GM08714 (cell line): ENCODE results near the gene FZD1.

Source experiments
- H3K4me3 ChIP-seq: fragments of 200-500 bp; sonication (Bioruptor generic); 2 replicates; pipeline ENCODE4 v1.5.1; 2014; ENCODE audit warnings: mild to moderate bottlenecking, low read length, inconsistent platforms
- ZNF274 ChIP-seq: IDR thresholded peaks from 2 replicates; pipeline ENCODE4 v1.6.1; 2012; ENCODE audit warnings: mild to moderate bottlenecking, low read depth, low read length

FZD1 gene

DNA sequence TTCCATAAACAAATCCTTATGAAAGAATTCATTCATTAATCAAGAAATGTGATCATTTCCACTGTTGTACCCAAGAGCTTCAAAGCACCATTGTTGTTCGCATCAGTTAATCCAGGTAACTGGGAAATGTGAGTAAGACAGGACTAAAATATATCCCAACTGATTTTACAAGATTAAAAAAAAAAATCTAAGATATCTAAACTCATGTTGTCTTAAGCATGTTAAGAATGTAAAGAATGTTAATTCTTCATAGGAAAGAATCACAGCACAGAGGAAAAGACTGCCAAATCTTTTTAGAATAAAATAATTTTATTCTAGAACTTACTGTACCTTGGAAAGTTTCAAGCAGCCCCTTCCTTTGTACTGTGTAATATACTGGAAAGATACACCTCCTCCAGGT, 16.4 kb downstream of the FZD1 start:
- H3K4me3 ChIP-seq, result no peak overlapping the region
- TF ChIP-seq ZNF274, result no peak

DNA sequence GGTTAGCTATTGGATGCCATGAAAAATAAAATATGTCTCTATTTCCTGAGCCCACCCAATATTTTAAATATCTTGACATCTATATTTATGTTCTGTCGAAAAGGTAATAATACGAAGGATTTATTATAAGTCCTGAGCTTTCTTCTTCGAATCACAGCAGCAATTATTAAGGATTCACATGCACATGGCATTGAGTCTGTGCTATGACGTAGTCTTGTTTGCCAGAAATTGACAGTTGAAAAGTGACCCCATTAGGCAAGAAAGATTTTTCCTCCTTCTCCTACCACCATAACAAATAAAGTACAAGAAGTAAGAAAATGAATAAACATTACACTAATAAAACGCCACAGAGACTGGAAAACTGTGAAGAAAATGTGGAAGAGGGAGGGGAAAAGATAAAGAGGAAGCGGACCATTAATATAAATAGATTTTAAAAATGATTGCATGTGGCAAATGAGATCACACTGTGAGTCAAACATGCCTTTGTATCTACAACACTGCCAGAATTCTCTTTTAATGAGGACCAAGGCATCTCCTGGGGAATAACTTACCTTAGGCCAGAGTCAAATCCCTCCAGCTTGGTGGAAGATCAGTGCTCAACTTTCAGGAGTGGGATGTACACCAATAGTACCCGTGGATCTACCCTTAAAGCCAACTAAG, 21.6 kb downstream of the FZD1 start:
- no peak for TF ChIP-seq ZNF274
- H3K4me3 ChIP-seq, result no peak overlapping the region

DNA sequence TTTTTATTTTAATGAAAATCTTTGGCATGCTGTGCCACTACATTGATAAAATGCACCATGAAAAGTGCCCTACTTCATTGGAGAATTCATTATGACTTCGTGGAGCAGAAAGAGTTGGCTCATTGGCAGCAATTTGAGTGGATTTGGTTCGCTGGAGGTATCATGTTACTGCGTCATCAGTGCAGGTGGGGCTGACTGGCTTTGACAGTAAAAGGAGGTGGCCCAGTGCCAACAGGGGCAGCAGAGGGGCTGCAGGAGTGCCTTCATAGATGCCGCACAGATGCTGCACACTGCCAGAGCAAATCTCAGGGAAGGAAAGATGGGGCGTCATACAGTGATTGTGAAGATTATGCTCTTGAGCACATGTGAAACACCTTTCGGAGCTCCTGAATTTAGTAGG, 22.2 kb downstream of the FZD1 start:
- no peak overlapping the region for H3K4me3 ChIP-seq
- no peak for TF ChIP-seq ZNF274

DNA sequence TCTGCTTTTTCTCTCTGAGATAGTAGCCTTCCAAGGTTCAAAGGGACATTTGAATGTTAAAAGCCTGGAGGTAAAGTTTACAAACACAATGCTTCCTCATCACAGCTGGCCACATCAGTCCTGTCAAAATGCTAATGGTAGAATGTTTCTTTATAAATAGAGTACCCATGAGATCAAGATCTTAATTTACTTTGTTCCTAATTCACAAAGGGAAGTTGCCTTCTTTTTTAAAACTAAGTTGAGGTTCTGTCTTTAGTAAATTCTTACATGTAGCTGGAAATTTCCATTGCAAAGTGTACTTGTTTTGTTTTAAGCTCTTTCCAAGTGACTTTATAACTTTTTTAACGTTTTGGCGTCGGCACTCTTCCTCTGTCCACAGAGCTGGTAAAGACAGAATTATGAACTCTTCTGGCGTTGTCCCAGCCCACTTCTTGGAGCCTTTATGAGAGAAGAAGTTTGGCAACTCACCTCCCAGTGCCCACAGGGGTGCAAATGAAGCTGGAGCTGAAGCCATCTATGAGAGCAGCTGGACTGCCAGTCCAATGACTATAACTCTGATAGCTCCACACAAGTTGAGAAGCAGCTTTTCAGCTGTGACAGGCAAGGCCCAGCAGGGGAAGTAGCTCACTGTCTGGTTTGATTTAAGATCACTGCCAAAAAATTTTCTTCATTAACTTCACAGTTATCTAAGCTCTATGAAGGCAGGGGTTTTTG, 23.3 kb downstream of the FZD1 start:
- TF ChIP-seq ZNF274, result no peak
- H3K4me3 ChIP-seq, result no peak overlapping the region

DNA sequence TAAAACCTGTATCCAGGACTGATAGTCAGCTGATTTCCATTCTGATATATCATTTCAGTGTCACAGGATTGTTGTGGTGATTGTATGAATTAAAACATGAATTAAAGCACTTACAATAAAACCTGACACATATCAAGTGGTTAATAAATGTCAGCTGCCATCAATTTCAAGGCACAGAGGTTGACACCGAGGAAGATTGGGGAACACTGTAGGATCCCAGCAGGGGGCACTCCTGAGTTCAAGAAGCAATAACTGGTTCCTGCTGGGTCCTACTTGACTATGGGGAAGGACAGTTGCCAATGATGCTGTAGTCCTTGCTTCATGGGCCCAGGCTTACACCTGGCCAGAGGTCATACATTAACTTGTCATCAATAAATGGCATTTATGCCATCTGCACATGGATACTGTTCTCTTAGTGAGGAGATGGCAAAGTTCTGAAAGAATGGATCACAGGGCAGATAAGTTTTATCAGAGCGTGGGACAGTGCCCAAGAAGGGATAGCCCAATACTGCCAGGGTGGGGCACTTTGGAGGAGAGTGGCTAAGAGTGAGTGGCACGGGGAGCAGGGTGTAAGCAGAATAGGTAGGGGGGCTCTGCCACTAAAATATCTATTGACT, 24.1 kb downstream of the FZD1 start:
- TF ChIP-seq ZNF274, result no peak

DNA sequence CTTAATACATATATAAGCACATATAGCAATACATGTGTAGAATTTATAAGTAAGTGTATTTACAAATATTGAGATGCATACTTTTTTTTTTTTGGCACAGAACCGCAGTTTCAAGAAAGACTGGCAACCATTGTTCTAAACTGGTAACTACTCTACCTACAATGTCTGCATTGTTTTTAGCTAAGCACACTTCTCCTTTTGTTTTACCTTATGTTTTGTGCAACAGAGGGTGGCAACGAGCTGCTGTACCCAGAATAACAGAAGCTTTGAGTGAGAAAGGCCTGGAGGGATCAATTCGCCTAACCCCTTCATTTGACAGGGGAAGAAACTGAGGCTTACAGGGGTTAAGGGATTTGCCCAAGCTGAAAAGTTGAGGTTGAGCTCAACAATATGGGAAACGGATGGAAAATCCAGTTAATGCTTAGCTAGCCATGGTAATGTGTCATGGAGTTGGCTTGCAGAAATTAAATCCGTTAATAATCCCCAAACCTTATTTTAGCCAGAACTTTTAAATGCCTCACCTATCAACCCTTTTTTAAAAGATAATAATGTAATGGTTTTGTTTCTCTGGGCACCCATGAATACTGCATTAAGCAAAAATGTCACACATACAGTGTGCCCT, 25.5 kb downstream of the FZD1 start:
- no peak overlapping the region for H3K4me3 ChIP-seq
- TF ChIP-seq ZNF274, result no peak

More for the DNA sequence above, 24.1 kb downstream of the FZD1 start:
- H3K4me3 ChIP-seq, result no peak overlapping the region

DNA sequence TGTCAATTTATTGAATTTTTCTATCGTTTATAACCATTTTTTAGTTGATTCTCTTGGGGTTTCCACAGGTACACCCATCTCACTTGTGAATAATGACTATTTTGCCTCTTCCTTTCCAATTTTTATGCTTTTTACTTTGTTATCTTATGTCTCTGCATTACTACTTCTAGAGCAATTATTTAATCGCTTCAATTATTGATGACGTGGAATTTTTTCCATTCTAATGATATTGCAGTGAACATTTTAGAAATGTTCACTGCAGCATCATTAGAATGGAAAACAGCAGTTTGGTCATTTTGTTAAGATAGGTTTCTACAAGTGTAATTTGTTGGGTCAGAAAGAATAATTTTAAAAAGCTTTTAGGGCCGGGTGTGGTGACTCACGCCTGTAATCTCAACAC, 27.1 kb downstream of the FZD1 start:
- TF ChIP-seq ZNF274, result no peak
- no peak overlapping the region for H3K4me3 ChIP-seq

DNA sequence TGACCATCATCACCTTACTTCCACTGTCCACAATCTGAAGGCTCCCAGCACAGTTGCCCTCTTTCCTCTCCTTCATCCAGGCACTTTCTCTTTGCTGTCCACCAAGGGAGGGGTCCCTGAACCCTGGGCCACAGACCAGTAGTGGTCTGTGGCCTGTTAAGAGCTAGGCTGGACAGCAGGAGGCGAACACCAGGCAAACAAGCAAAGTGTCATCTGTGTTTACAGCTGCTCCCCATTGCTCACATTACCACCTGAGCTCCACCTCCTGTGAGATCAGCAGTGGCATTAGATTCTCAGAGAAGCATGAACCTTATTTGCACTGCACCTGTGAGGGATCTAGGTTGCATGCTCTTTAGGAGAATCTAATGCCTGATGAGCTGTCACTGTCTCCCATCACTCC, 27.7 kb downstream of the FZD1 start:
- no peak overlapping the region for H3K4me3 ChIP-seq
- no peak for TF ChIP-seq ZNF274

DNA sequence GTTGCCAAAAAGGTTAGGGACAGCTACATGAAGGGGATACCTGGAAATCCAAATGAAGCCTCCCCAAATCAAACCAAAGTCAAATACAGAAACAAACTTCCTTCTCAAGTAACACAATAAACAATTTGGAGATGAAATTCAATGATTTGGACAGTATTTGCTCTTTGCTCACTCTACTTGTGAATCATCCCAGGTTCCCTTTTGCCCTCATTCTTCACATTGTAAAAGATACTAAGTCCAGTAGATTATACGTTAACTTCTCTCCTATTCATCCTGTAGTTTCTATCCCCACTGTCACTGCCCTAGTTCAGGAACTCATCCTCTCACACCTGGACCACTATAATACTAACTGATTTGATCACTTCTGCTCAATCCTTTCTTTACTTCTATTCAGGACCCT, 28.3 kb downstream of the FZD1 start:
- H3K4me3 ChIP-seq, result no peak overlapping the region
- TF ChIP-seq ZNF274, result no peak

DNA sequence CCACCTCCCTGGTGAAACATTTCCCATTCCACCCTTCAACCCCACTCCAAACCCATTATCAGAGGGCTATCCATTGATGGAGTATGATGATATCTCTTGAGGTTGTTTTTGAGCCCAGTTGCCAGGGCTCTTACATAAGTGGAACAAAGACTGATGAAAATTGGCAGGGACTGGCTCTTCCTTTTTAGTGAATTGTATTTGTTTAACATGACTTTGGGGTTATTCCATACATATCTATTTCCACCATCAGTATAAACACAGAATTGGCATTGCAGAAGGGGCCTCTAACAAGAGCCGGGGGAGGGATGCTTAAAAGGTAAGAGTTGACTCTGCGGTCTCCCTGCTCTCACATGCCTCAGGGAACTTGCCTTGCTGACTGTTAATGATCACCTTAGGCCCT, 28.9 kb downstream of the FZD1 start:
- TF ChIP-seq ZNF274, result no peak
- no peak overlapping the region for H3K4me3 ChIP-seq

DNA sequence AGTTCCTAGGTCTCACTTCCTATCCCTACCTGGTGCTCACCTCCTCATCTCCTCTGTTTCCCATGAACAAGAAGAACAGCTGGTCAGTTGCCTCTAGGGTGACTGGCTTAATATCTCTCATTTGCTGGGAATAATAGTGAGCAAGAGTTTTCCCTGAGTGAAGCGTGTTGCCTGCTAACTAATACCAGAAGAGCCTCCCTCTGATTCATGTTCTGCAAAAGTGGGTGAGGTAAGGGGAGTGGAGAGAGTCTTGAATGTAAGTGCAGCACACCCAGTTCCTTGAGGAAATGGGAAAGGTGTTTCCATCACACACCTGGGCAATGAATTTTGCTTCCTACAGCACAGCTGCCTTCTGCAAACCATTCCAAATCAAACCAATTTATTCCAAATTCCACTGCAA, 29.6 kb downstream of the FZD1 start:
- no peak for TF ChIP-seq ZNF274
- H3K4me3 ChIP-seq, result no peak overlapping the region

DNA sequence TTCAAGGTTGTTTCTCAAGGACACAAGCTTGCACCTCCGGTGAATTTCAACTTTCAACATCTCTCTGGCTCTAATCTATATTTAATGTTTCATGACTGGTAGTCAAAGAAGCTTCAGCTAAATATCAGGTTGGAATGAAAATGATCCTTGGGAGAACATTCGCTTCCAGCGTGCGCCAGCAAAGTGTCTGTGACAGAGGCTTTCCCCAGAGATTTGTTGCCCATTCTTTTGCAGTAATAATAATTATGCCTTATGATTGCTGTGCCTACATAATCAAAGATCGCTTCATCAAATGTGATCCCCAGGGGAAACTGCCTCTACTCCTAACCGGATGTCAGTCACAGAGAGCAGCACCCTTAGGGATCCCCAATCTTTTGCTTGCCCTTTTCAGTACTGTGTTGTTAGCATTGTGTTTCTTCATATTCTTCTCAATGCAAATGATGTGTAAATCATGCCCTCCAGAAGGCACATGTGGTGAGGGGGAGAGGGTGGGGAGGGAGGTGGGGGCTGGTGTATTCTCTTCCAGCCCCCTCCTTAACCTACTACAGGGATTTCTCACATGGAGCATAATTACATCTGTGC, 30.5 kb downstream of the FZD1 start:
- TF ChIP-seq ZNF274, result no peak

DNA sequence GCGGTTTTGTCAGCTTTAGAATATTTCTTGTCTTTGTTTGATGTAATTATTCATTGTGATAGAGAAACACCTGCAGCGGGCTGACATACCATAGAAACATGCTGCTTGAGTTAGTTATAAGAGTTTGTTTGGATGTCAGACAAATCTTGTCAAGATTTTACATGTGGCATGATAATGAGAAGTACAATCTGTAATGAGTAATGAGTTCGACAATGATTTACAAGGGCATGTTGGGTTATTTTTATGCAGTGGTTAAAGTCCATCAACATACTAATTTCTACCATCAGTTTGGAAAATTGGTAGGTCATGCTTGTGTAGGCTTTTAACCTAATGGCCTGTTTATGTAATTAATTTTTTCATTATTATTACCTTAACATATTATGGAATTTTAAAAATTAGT, 31.3 kb downstream of the FZD1 start:
- no peak for TF ChIP-seq ZNF274
- H3K4me3 ChIP-seq, result no peak overlapping the region

More for the DNA sequence above, 30.5 kb downstream of the FZD1 start:
- H3K4me3 ChIP-seq, result no peak overlapping the region

DNA sequence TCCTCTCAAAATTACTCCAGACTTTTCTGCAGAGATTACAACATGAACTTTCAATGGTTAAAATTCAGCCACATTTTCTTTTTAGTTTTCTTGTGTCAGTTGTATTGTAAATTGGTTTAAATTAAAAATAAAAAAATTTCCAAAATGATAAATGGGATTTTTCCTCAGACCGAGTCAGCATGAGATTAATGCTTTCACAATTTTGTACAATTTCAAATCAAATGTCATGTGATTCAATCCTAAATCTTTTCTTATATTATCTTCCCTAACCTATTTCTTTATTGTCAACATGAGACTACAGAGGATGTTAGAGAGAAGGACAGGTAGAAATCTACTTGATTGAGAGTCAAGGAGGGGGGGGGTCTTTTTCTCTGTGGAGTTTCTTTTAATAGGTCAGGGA, 33.7 kb downstream of the FZD1 start:
- TF ChIP-seq ZNF274, result no peak

More for the DNA sequence above, 33.7 kb downstream of the FZD1 start:
- no peak overlapping the region for H3K4me3 ChIP-seq
